Measurements from ENCODE around the gene ANO2. TPM values are rescaled to one million over a fixed set of nuclear protein-coding genes. Genes with fewer than 3 reads are reported as not detected.

ANO2 gene
- total RNA-seq, 1 donor from 2014 or later = 20.1 TPM

DNA sequence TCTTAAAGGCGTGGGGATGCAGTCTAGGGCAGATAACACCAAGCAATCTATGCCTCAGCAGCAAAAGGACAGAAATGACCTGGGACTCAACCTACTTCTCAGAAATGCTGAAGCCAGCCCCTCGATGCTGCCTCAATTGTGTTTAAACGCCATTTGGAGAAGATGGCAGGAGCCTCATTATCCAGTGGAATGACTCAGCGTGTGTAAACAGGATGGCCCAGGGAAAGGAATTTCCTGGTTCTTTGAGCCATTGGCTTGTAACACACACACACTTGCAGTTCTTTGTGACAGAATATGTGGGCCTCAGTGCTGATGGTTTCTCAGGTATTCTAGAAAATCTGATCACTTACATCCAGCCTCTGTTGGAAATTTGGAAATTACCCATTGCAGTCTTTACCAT is 358.9 kb downstream of the ANO2 start:
- Histone ChIP-seq H3K4me1 (no peaks in the 10 kb centered on the region), H3K27me3 (no peaks in the 10 kb centered on the region), H3K36me3 (no peaks in the 10 kb centered on the region), H3K27ac (no peak overlapping the region), H3K9me3 (no peaks in the 10 kb centered on the region), H3K4me3 (no peak overlapping the region)
- TF ChIP-seq, protein P1, sequence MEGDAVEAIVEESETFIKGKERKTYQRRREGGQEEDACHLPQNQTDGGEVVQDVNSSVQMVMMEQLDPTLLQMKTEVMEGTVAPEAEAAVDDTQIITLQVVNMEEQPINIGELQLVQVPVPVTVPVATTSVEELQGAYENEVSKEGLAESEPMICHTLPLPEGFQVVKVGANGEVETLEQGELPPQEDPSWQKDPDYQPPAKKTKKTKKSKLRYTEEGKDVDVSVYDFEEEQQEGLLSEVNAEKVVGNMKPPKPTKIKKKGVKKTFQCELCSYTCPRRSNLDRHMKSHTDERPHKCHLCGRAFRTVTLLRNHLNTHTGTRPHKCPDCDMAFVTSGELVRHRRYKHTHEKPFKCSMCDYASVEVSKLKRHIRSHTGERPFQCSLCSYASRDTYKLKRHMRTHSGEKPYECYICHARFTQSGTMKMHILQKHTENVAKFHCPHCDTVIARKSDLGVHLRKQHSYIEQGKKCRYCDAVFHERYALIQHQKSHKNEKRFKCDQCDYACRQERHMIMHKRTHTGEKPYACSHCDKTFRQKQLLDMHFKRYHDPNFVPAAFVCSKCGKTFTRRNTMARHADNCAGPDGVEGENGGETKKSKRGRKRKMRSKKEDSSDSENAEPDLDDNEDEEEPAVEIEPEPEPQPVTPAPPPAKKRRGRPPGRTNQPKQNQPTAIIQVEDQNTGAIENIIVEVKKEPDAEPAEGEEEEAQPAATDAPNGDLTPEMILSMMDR (IDR thresholded peaks at IDR 0.05) = no peak
- intact Hi-C loops (cut with DNase I) = no loop called here
- no peak for DNase-seq (ENCODE audit: low spot score in 2 of 2)

DNA sequence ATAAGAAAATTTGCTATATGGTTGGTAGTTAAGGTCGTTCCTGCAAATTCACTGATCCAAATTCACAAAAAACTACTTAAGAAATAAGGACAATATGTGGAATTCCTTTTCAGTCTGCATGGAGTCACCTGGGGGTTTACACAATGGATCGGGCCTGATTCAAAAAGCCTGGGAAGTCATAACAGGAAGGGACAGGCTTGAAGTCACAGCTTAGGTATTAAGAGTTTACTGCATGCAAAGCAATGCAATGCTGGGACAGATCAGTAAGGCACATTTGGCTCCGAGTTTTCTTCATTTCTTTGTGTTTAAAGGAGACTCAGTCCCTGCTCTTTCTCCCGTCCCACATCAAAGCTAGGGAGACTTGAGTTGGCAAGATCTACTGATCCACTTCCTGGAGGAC is 359.9 kb downstream of the ANO2 start:
- H3K27ac ChIP-seq = no peak overlapping the region
- no peaks in the 10 kb centered on the region for H3K36me3 ChIP-seq
- no peak for DNase-seq (ENCODE audit: low spot score in 2 of 2)
- no peaks in the 10 kb centered on the region for H3K4me1 ChIP-seq
- intact Hi-C loops (cut with DNase I) = no loop called here
- no peak overlapping the region for H3K4me3 ChIP-seq
- TF ChIP-seq, protein P1 (IDR thresholded peaks at IDR 0.05) = no peak
- no peaks in the 10 kb centered on the region for H3K27me3 ChIP-seq
- no peaks in the 10 kb centered on the region for H3K9me3 ChIP-seq

DNA sequence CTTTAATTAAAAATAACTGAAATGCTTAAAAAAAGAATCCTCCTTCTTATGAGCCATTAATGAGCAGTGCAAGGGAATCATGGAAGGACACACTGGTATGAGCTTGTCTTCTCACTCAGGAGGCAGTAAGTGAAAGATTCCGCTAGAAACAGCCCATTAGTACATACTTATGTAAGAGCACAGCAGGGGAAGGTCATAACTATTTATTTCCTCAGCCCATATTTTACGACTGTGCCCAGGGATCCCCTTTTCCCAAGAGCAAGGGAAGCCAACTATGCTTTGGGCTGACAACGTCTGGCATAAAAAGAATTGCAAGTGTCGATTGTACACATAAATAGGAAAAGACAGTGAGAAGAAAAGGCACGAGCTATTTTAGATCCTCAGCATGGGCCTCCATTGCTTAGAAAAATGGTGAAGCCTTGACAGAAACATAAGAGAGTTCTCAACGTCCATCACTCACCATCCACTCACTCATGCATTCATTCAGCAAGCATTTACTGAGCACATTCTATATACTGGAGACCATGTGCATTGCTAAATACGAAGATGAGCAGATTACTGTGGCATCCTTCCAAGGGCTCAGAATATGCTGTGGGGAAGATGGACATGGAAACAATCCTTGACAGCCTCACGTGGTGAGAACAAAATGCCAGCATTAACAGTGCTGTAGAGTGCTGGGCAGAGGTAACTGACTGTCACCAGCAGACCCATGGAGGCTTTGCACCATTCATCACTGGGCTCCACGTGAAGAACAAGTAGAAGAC is 360.5 kb downstream of the ANO2 start:
- no peak overlapping the region for H3K4me3 ChIP-seq
- DNase-seq (ENCODE audit: low spot score in 2 of 2) = no peak
- TF ChIP-seq, protein P1 (IDR thresholded peaks at IDR 0.05) = no peak
- intact Hi-C loops (cut with DNase I) = no loop called here
- H3K36me3 ChIP-seq = no peaks in the 10 kb centered on the region
- H3K27ac ChIP-seq = no peak overlapping the region
- H3K27me3 ChIP-seq = no peaks in the 10 kb centered on the region
- no peaks in the 10 kb centered on the region for H3K4me1 ChIP-seq
- H3K9me3 ChIP-seq = no peaks in the 10 kb centered on the region

DNA sequence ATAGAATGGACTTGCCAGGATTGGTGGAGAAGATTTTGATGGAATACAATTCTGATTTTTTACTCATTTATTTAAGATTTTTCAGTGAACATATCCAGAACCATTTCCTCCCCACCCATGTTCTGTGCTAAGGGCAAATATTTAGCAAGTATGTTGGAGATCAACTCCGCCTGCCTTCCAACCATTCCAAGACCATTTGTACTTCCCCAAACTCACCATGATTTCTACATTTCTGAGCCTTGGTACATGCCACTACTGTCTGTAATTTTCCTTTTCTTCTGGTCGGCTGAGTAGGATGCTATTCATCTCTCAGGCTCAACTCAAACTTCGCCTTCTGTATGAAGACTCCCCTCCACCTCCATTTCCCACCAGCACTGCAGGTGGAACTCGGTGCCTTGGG is 362.5 kb downstream of the ANO2 start:
- Histone ChIP-seq H3K27ac (peak overlapping the region; percentile 39 to 44), H3K4me3 (no peak overlapping the region), H3K27me3 (no peaks in the 10 kb centered on the region), H3K9me3 (no peaks in the 10 kb centered on the region), H3K36me3 (no peaks in the 10 kb centered on the region), H3K4me1 (no peaks in the 10 kb centered on the region)
- TF ChIP-seq, protein P1 (IDR thresholded peaks at IDR 0.05) = no peak
- intact Hi-C loops (cut with DNase I) = no loop called here
- DNase-seq (ENCODE audit: low spot score in 2 of 2) = no peak

DNA sequence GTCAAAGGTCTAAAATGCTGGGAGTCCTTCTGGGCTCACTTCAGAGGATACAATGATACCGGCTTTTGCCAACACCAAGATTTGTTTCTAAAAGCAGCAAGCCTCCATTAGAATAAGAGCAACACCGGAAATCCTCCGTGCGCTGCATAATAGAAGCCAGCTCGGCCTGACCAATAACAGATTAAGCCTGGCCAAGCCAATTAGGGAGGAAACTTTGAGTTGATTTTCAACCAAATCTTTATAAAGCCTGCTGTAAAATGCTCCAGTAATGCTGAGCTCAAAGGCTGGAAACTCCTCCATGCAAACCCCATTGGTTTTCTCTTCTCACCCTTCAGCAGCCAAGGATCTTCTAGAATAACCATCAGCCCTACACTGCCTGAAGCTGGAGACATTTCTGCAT is 363.0 kb downstream of the ANO2 start:
- no peak for DNase-seq (ENCODE audit: low spot score in 2 of 2)
- Histone ChIP-seq H3K4me3 (peak overlapping the region in 1 of 2 donors; percentile 23), H3K4me1 (no peaks in the 10 kb centered on the region), H3K27me3 (no peaks in the 10 kb centered on the region), H3K9me3 (no peaks in the 10 kb centered on the region), H3K27ac (peak overlapping the region; percentile 39 to 44), H3K36me3 (no peaks in the 10 kb centered on the region)
- intact Hi-C loops (cut with DNase I) = no loop called here
- TF ChIP-seq, protein P1 (IDR thresholded peaks at IDR 0.05) = no peak

Data from ascending aorta (tissue), 2 donors.